ENCODE results near the gene OXER1. TPM values are rescaled to one million over a fixed set of nuclear protein-coding genes. Genes with fewer than 3 reads are reported as not detected.

Gene OXER1
- total RNA-seq, 1 donor from 2014 or later: 0.84 TPM

- DNase-seq (ENCODE audit: low spot score): peak; percentile 87
These were observed 30.5 kb upstream of the OXER1 start for GRCh38 chr2:42794271-42795046.

GRCh38 chr2:42793334-42794270, 29.7 kb upstream of the OXER1 start:
- no peak for DNase-seq (ENCODE audit: low spot score)

GRCh38 chr2:42792583-42793333, 28.8 kb upstream of the OXER1 start, which contains the start of gene HAAO:
Gene HAAO (minus strand): TSS chr2:42792583. CDS start chr2:42792536, 47 bp downstream.
- peak; percentile 92 for DNase-seq (ENCODE audit: low spot score)

- peak; percentile 28 for DNase-seq (ENCODE audit: low spot score)
These were observed 28.2 kb upstream of the OXER1 start for GRCh38 chr2:42792087-42792582.

- DNase-seq (ENCODE audit: low spot score): no peak
These were observed 27.7 kb upstream of the OXER1 start for GRCh38 chr2:42791606-42792005.

- DNase-seq (ENCODE audit: low spot score): peak; percentile 39
These were observed 25.8 kb upstream of the OXER1 start for GRCh38 chr2:42789751-42790150.

- DNase-seq (ENCODE audit: low spot score): no peak
These were observed 24.9 kb upstream of the OXER1 start for GRCh38 chr2:42788882-42789281.

GRCh38 chr2:42788478-42788793, 24.5 kb upstream of the OXER1 start:
- peak; percentile 39 for DNase-seq (ENCODE audit: low spot score)

GRCh38 chr2:42787788-42788477, 24.0 kb upstream of the OXER1 start:
- peak; percentile 83 for DNase-seq (ENCODE audit: low spot score)

- peak; percentile 43 for DNase-seq (ENCODE audit: low spot score)
These were observed 23.5 kb upstream of the OXER1 start for GRCh38 chr2:42787424-42787787.

GRCh38 chr2:42786561-42787345, 22.8 kb upstream of the OXER1 start:
- DNase-seq (ENCODE audit: low spot score): peak; percentile 75

GRCh38 chr2:42784204-42784880, 20.4 kb upstream of the OXER1 start:
- DNase-seq (ENCODE audit: low spot score): no peak

GRCh38 chr2:42783511-42783910, 19.6 kb upstream of the OXER1 start:
- DNase-seq (ENCODE audit: low spot score): no peak

GRCh38 chr2:42781181-42781580, 17.2 kb upstream of the OXER1 start:
- DNase-seq (ENCODE audit: low spot score): no peak

- DNase-seq (ENCODE audit: low spot score): no peak
These were observed 14.2 kb upstream of the OXER1 start for GRCh38 chr2:42777883-42778805.

- DNase-seq (ENCODE audit: low spot score): no peak
These were observed 11.9 kb upstream of the OXER1 start for GRCh38 chr2:42775810-42776209.

GRCh38 chr2:42775186-42775585, 11.3 kb upstream of the OXER1 start:
- no peak for DNase-seq (ENCODE audit: low spot score)

GRCh38 chr2:42771546-42772153, 7.7 kb upstream of the OXER1 start:
- DNase-seq (ENCODE audit: low spot score): peak; percentile 79

Data from mesenteric fat pad (tissue), 1 donor.